ENCODE measurements around the gene GTF2IRD1. TPM values are rescaled to one million over a fixed set of nuclear protein-coding genes. Genes with fewer than 3 reads are reported as not detected.
"Not testable (repeated sequence)": the region's sequence is repeated elsewhere in the genome, so short reads cannot be mapped to it uniquely, and the experiment has no call there.

Gene GTF2IRD1
- total RNA-seq, 1 donor from 2014 or later, result 80.8 TPM

DNA sequence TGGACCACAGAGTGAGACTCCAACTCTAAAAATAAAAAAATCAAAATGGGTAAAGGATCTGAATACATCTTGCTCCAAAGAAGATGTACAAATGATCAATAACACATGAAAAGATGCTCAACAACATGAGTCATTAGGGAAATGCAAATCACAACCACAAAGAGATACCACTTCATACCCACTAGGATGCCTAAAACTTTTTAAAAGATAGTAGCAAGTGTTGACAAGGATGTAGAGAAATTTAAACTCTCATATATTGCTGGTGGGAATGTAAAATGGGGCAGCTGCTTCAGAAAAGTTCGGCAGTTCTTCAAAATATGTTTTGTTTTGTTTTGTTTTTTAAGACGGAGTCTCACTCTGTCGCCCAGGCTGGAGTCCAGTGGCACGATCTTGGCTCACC lies 45.7 kb upstream of the GTF2IRD1 start:
- H3K4me1 Mint-ChIP-seq, result no peaks in the 10 kb centered on the region
- no peaks in the 10 kb centered on the region for H3K27me3 Mint-ChIP-seq (ENCODE audit: low read depth)
- H3K36me3 Mint-ChIP-seq, result peaks cover 5% of the 10 kb centered on the region
- TF ChIP-seq, protein P1, sequence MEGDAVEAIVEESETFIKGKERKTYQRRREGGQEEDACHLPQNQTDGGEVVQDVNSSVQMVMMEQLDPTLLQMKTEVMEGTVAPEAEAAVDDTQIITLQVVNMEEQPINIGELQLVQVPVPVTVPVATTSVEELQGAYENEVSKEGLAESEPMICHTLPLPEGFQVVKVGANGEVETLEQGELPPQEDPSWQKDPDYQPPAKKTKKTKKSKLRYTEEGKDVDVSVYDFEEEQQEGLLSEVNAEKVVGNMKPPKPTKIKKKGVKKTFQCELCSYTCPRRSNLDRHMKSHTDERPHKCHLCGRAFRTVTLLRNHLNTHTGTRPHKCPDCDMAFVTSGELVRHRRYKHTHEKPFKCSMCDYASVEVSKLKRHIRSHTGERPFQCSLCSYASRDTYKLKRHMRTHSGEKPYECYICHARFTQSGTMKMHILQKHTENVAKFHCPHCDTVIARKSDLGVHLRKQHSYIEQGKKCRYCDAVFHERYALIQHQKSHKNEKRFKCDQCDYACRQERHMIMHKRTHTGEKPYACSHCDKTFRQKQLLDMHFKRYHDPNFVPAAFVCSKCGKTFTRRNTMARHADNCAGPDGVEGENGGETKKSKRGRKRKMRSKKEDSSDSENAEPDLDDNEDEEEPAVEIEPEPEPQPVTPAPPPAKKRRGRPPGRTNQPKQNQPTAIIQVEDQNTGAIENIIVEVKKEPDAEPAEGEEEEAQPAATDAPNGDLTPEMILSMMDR (IDR thresholded peaks at IDR 0.05; ENCODE audit: unreplicated experiment), result no peak
- no peak overlapping the region for H3K4me3 Mint-ChIP-seq
- H3K9me3 Mint-ChIP-seq, result no peaks in the 10 kb centered on the region
- DNase-seq (ENCODE audit: low spot score in 2 of 2, unreplicated experiment in 2 of 2), result no peak
- no peak overlapping the region for H3K27ac Mint-ChIP-seq

DNA sequence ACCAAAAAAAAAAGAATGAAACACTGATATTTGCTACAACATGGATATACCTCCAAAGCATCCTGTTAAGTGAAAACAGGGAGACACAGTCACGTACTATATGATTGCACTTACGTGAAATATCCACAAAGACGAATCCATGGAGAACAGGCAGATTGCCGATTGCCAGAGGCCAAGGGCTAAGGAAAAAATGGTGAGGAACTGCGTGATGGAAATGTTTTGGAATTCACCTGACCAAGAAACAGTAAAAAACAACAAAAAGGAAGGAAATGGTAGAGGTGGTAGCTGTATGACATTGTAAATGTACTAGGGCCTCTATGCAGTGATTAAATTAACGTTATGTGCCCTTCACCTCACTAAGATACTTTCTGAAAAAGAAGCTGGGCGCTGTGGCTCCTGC lies 44.1 kb upstream of the GTF2IRD1 start:
- no peak overlapping the region for H3K27ac Mint-ChIP-seq

DNA sequence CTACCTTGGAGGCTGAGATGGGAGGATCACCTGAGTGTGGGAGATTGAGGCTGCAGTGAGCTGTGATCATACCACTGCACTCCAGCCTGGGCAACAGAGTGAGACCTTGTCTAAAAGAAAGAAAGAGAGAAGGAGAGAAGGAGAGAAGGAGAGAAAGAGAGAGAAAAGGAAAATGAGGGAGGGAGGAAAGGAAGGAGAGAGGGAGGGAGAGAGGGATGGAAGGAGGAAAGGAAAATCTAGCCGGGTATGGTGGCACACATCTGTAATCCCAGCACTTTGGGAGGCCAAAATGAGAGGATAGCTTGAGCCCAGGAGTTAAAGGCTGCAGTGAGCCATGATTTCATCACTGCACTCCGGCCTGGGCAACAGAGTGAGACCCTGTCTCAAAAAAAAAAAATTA lies 42.9 kb upstream of the GTF2IRD1 start:
- Mint-ChIP-seq H3K4me1 (no peaks in the 10 kb centered on the region), H3K9me3 (no peaks in the 10 kb centered on the region), H3K27ac (no peak overlapping the region), H3K4me3 (no peak overlapping the region), H3K27me3 (ENCODE audit: low read depth) (no peaks in the 10 kb centered on the region), H3K36me3 (no peaks in the 10 kb centered on the region)
- TF ChIP-seq, protein P1 (IDR thresholded peaks at IDR 0.05; ENCODE audit: unreplicated experiment), result no peak
- no peak for DNase-seq (ENCODE audit: low spot score in 2 of 2, unreplicated experiment in 2 of 2)

More for the DNA sequence above, 44.1 kb upstream of the GTF2IRD1 start:
- H3K4me3 Mint-ChIP-seq, result no peak overlapping the region
- TF ChIP-seq, protein P1 (IDR thresholded peaks at IDR 0.05; ENCODE audit: unreplicated experiment), result no peak
- no peaks in the 10 kb centered on the region for H3K27me3 Mint-ChIP-seq (ENCODE audit: low read depth)
- no peaks in the 10 kb centered on the region for H3K4me1 Mint-ChIP-seq
- H3K36me3 Mint-ChIP-seq, result no peaks in the 10 kb centered on the region
- DNase-seq (ENCODE audit: low spot score in 2 of 2, unreplicated experiment in 2 of 2), result no peak
- no peaks in the 10 kb centered on the region for H3K9me3 Mint-ChIP-seq

DNA sequence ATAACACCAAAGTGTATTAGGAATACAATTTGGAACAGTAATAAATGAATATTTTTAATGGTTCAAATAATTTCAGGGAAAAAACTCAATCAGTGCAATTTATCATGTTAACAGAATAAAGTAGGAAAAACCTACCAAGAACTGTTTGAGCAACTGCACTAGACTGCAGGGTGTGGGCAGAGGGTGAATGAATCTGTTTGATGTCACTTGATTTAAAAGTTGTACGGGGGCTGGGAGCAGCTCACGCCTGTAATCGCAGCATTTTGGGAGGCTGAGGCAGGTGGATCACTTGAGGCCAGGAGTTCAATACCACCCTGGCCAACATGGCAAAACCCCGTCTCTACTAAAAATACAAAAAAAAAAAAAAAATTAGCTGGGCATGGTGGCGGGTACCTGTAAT lies 42.1 kb upstream of the GTF2IRD1 start:
- DNase-seq (ENCODE audit: low spot score in 2 of 2, unreplicated experiment in 2 of 2); H3K4me1 Mint-ChIP-seq; H3K9me3 Mint-ChIP-seq; H3K27ac Mint-ChIP-seq; H3K36me3 Mint-ChIP-seq; H3K27me3 Mint-ChIP-seq (ENCODE audit: low read depth); H3K4me3 Mint-ChIP-seq: not testable (repeated sequence)

DNA sequence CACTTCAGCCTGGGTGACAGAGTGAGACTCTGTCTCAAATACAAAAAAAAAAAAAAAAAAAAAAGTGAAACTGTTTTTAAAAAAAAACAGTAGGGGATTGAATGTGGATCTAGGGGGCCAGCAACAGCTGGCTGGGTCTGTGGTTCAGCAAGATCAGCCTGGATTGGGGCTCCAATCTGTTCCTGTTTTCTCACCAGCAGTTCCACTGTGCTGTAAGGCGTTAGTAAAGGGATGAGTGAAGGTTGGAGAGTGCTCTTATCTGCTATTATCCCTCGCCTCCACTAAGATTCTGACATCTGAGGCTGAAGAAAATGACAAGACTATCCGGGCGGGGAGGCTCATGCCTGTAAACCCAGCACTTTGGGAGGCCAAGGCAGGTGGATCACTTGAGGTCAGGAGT lies 41.6 kb upstream of the GTF2IRD1 start:
- H3K4me1 Mint-ChIP-seq, result no peaks in the 10 kb centered on the region
- no peaks in the 10 kb centered on the region for H3K27me3 Mint-ChIP-seq (ENCODE audit: low read depth)
- no peaks in the 10 kb centered on the region for H3K9me3 Mint-ChIP-seq
- no peaks in the 10 kb centered on the region for H3K36me3 Mint-ChIP-seq
- H3K4me3 Mint-ChIP-seq, result no peak overlapping the region
- TF ChIP-seq, protein P1 (IDR thresholded peaks at IDR 0.05; ENCODE audit: unreplicated experiment), result no peak
- H3K27ac Mint-ChIP-seq, result no peak overlapping the region
- no peak for DNase-seq (ENCODE audit: low spot score in 2 of 2, unreplicated experiment in 2 of 2)

DNA sequence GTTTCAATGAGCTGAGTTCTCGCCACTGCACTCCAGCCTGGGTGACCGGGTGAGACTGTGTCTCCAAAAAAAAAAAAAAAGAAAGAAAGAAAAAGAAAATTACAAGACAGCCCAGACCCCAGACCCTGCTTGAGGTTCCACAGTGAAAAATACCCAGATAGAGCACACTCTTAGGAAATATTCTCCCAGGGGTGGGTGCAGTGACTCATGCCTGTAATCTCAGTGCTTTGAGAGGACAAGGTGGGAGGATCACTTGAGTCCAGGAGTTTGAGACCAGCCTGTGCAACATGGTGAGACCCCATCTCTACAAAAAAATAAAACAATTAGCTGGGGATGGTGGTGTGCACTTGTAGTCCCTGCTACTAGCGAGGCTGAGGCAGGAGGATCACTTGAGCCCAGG lies 41.1 kb upstream of the GTF2IRD1 start:
- Mint-ChIP-seq H3K36me3 (no peaks in the 10 kb centered on the region), H3K4me3 (no peak overlapping the region), H3K9me3 (no peaks in the 10 kb centered on the region), H3K4me1 (peaks cover 2% of the 10 kb centered on the region), H3K27me3 (ENCODE audit: low read depth) (no peaks in the 10 kb centered on the region), H3K27ac (no peak overlapping the region)
- TF ChIP-seq, protein P1 (IDR thresholded peaks at IDR 0.05; ENCODE audit: unreplicated experiment), result no peak
- DNase-seq (ENCODE audit: low spot score in 2 of 2, unreplicated experiment in 2 of 2), result no peak

DNA sequence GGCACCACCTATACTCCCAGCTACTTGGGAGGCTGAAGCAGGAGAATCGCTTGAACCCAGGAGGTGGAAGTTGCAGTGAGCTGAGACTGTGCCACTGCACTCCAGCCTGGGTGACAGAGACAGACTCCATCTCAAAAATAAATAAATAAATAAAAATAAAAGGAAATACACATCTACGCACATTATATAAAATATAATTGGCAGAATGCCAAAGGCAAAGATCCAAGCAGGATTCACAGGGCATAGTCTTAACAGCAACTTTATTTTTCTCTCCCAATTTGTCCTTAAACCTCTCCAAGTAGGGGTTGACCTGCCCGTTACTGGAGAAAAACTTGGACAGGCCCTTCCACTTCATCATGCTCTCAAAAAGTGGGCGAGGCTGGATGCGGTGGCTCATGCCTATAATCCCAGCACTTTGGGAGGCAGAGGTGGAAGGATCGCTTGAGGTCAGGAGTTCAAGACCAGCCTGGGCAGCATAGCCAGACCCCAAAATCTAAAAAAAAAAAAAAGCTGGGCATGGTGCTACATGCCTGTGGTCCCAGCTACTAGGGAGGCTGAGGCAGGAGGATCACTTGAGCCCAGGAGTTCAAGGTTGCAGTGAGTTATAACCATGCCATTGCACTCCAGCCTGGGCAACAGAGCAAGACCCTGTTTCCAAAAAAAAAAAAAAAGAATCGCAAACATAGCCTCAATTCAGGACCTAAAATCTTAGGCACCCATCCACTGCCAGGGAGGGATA lies 38.9 kb upstream of the GTF2IRD1 start:
- not testable (repeated sequence) for H3K27me3 Mint-ChIP-seq (ENCODE audit: low read depth); H3K4me1 Mint-ChIP-seq; H3K9me3 Mint-ChIP-seq; DNase-seq (ENCODE audit: low spot score in 2 of 2, unreplicated experiment in 2 of 2); H3K36me3 Mint-ChIP-seq; H3K4me3 Mint-ChIP-seq; H3K27ac Mint-ChIP-seq

Data from mesothelial cell of epicardium (in vitro differentiated cells).